Eye (tissue), 1 donor: Measurements from ENCODE around the gene PRPF40B.

Experiments
- DNase-seq: peaks from one replicate; pipeline ENCODE4 v3.0.0-alpha.2; 2015

PRPF40B gene

GRCh38 chr12:49689785-49690184, 66.4 kb downstream of the PRPF40B start:
- DNase-seq = no peak

- DNase-seq = no peak
Measured at GRCh38 chr12:49692851-49693250, 69.5 kb downstream of the PRPF40B start.

- no peak for DNase-seq
Measured at GRCh38 chr12:49693931-49694444, 70.6 kb downstream of the PRPF40B start.
